Activated naive CD8-positive, alpha-beta T cell treated with anti-CD3 and anti-CD28 coated beads, Interleukin-2, amount 10 ng/mL, durations not matched to agents 7 days and 5 days (primary cell): ENCODE results near the gene ZSCAN2. TPM values are rescaled to one million over a fixed set of nuclear protein-coding genes. Genes with fewer than 3 reads are reported as not detected.

Source experiments
- ATAC-seq: fragments of 150-1000 bp; cut with Tn5 transposase; one replicate; pipeline ENCODE4 v1.10.0; 2021; ENCODE audit warnings: low read depth, moderate library complexity
- POLR2A ChIA-PET: fragments of 350-600 bp; sonication (Branson Sonifier 250); formaldehyde crosslinking; loops from one replicate; lab custom pipeline; 2021; ENCODE audit warnings: antibody characterized with exemption; lab: Charles Lee
- DNase-seq: peaks from one replicate; pipeline ENCODE4 v3.0.0; 2021
- H3K27ac Mint-ChIP-seq: one replicate; pipeline ENCODE4 v1.8.0; 2022; ENCODE audit warnings: mild to moderate bottlenecking, mixed read lengths
- H3K27me3 Mint-ChIP-seq: one replicate; pipeline ENCODE4 v1.8.0; 2022; ENCODE audit warnings: mild to moderate bottlenecking, moderate library complexity, mixed read lengths
- H3K36me3 Mint-ChIP-seq: one replicate; pipeline ENCODE4 v1.8.0; 2021; ENCODE audit warnings: mild to moderate bottlenecking, mixed read lengths
- H3K4me1 Mint-ChIP-seq: one replicate; pipeline ENCODE4 v1.8.0; 2021; ENCODE audit warnings: mixed read lengths
- H3K4me3 Mint-ChIP-seq: one replicate; pipeline ENCODE4 v1.8.0; 2022; ENCODE audit warnings: mild to moderate bottlenecking, moderate library complexity, mixed read lengths
- H3K9me3 Mint-ChIP-seq: one replicate; pipeline ENCODE4 v1.8.0; 2021; ENCODE audit warnings: mixed read lengths
- total RNA-seq, 2 experiments: library from RNA; stranded (reverse); gene quantifications; one replicate each; pipeline ENCODE4 v1.2.3, GENCODE V29; 2021

The ZSCAN2 gene
- total RNA-seq, 2 experiments from 2014 or later, result 9.6 to 10.9 TPM

DNA sequence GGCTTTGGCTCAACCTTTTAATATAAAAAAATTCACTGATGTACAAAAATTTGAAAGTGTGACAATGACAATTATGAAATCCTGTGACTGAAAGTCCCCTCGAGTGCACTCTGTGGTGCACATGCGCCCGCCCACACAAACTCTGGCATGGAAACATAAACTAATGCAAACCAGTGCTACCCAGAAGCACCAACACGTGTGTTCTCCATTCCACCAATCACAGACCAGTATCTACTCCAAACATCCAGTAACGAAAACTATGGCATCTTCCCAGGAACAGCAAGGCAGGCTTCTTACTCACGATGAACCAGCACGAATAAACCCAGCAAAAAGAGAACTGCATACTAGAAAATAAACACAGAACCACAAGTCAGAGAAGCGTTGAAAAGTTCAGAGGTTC lies 68.9 kb downstream of the ZSCAN2 start:
- Mint-ChIP-seq H3K27me3 (no peaks in the 10 kb centered on the region), H3K4me1 (peaks cover 5% of the 10 kb centered on the region), H3K4me3 (no peak overlapping the region), H3K27ac (no peak overlapping the region), H3K9me3 (no peaks in the 10 kb centered on the region), H3K36me3 (peaks cover 32% of the 10 kb centered on the region)
- DNase-seq (no peak), ATAC-seq (no peak)
- POLR2A ChIA-PET, result interaction anchor here (0.8 kb wide), 1 partner anchor 66 kb away, joined by 3 read pairs; no protein-coding TSS in a partner anchor

DNA sequence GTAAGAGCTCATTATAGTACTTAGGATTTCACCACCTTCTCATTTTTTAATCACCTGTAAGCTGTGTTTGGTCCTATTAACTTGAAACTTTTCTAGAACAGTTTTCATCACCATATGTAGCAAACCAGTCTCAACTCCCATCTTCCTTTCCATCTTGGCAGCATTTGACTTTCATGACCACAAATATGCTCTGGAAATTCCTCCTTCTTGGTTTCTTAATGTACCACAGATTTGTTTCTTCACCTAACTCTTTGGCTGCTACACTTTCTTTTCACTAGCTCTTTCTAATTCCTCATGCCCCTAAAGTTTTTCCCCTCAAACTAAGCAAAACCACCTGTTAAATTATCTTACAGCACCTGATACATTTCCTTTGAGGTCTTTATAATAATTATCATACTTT lies 70.4 kb downstream of the ZSCAN2 start:
- ATAC-seq (no peak), DNase-seq (no peak)
- Mint-ChIP-seq H3K36me3 (peaks cover 25% of the 10 kb centered on the region), H3K4me3 (no peak overlapping the region), H3K9me3 (no peaks in the 10 kb centered on the region), H3K4me1 (peaks cover 5% of the 10 kb centered on the region), H3K27me3 (no peaks in the 10 kb centered on the region), H3K27ac (no peak overlapping the region)
- POLR2A ChIA-PET, result interaction anchor here (1.1 kb wide), 1 partner anchor 11 kb away, joined by 4 read pairs; no protein-coding TSS in a partner anchor

Other genes with a start within 250 kb of the ZSCAN2 start
- 10 to 100 TPM; 26.8 to 27.9 TPM for gene WDR73, start 53.3 kb downstream of the ZSCAN2 start, total RNA-seq
- 1 to 10 TPM; 1.1 to 1.7 TPM for gene NMB, start 57.2 kb downstream of the ZSCAN2 start, total RNA-seq
- gene SEC11A, start 115.1 kb downstream of the ZSCAN2 start, total RNA-seq, result 10 to 100 TPM; 97.1 to 99.1 TPM
- gene ZNF592, start 147.6 kb downstream of the ZSCAN2 start, total RNA-seq, result 10 to 100 TPM; 35.6 TPM
- under 1 TPM; 0.17 to 0.28 TPM for gene ALPK3, start 216.3 kb downstream of the ZSCAN2 start, total RNA-seq